SK-N-SH treated with all-trans-retinoic acid at 6 μM for 48 hours (cell line): ENCODE measurements around the gene KIAA1549.

Source experiments
- ATAC-seq: fragments of 200-7000 bp; cut with Tn5 transposase; 3 replicates; pipeline ENCODE4 v1.9.1; 2020; ENCODE audit warnings: mild to moderate bottlenecking, moderate library complexity
- ARNTL ChIP-seq: fragments of 450-650 bp; formaldehyde crosslinking; IDR thresholded peaks from 2 replicates; pipeline ENCODE4 v1.5.0; 2020; ENCODE audit warnings: low read depth, mild to moderate bottlenecking, moderate library complexity, borderline replicate concordance
- BACH2 ChIP-seq: fragments of 250-450 bp; sonication (Bioruptor Pico); IDR thresholded peaks from 2 replicates; pipeline ENCODE4 v1.9.0; 2021; ENCODE audit warnings: mild to moderate bottlenecking, borderline replicate concordance
- CSDC2 ChIP-seq: fragments of 250-450 bp; sonication (Bioruptor Pico); IDR thresholded peaks from 2 replicates; pipeline ENCODE4 v1.5.0; 2020; ENCODE audit warnings: mild to moderate bottlenecking, moderate library complexity
- CSRNP3 ChIP-seq: fragments of 250-450 bp; sonication (Bioruptor Pico); IDR thresholded peaks from 2 replicates; pipeline ENCODE4 v1.5.1; 2021; ENCODE audit warnings: mild to moderate bottlenecking, moderate library complexity
- ESRRG ChIP-seq: fragments of 250-450 bp; sonication (Bioruptor Pico); IDR thresholded peaks from 2 replicates; pipeline ENCODE4 v1.6.1; 2021; ENCODE audit warnings: mild to moderate bottlenecking
- GLIS3 ChIP-seq: fragments of 250-450 bp; sonication (Bioruptor Pico); IDR thresholded peaks from 2 replicates; pipeline ENCODE4 v1.5.0; 2020; ENCODE audit warnings: mild to moderate bottlenecking, moderate library complexity
- ISL1 ChIP-seq: fragments of 250-450 bp; sonication (Bioruptor Pico); IDR thresholded peaks from 2 replicates; pipeline ENCODE4 v2.1.2; 2022; ENCODE audit warnings: mild to moderate bottlenecking, moderate library complexity
- OSR1 ChIP-seq: fragments of 250-450 bp; sonication (Bioruptor Pico); IDR thresholded peaks from 2 replicates; pipeline ENCODE4 v1.8.0; 2022; ENCODE audit warnings: moderate library complexity, mild to moderate bottlenecking, inconsistent platforms
- POU6F1 ChIP-seq: fragments of 250-450 bp; sonication (Bioruptor Pico); IDR thresholded peaks from 2 replicates; pipeline ENCODE4 v1.8.0; 2021; ENCODE audit warnings: low read depth, mild to moderate bottlenecking, moderate library complexity, borderline replicate concordance
- RARB ChIP-seq: fragments of 250-450 bp; sonication (Bioruptor Pico); IDR thresholded peaks from 2 replicates; pipeline ENCODE4 v1.8.0; 2021; ENCODE audit warnings: mild to moderate bottlenecking, moderate library complexity
- SNAI2 ChIP-seq: fragments of 250-450 bp; sonication (Bioruptor Pico); IDR thresholded peaks from 2 replicates; pipeline ENCODE4 v1.5.0; 2020; ENCODE audit warnings: mild to moderate bottlenecking, moderate library complexity
- TCF4 ChIP-seq: fragments of 250-450 bp; sonication (Bioruptor Pico); IDR thresholded peaks from 2 replicates; pipeline ENCODE4 v1.8.0; 2021; ENCODE audit warnings: mild to moderate bottlenecking, moderate library complexity, borderline replicate concordance
- TOX ChIP-seq: fragments of 250-450 bp; sonication (Bioruptor Pico); IDR thresholded peaks from 2 replicates; pipeline ENCODE4 v1.8.0; 2021; ENCODE audit warnings: mild to moderate bottlenecking, moderate library complexity, borderline replicate concordance
- ZC3H10 ChIP-seq: fragments of 250-450 bp; sonication (Bioruptor Pico); IDR thresholded peaks from 2 replicates; pipeline ENCODE4 v1.5.1; 2021; ENCODE audit warnings: mild to moderate bottlenecking, moderate library complexity
- ZFP3 ChIP-seq: fragments of 250-450 bp; sonication (Bioruptor Pico); IDR thresholded peaks from 2 replicates; pipeline ENCODE4 v1.5.0; 2020; ENCODE audit warnings: mild to moderate bottlenecking, moderate library complexity
- ZFP30 ChIP-seq: fragments of 450-650 bp; formaldehyde crosslinking; IDR thresholded peaks from 2 replicates; pipeline ENCODE4 v1.5.0; 2022; ENCODE audit warnings: mild to moderate bottlenecking, moderate library complexity
- ZNF565 ChIP-seq: fragments of 450-650 bp; formaldehyde crosslinking; conservative IDR thresholded peaks from 2 replicates; pipeline ENCODE4 v1.5.0; 2020; ENCODE audit warnings: low read depth, mild to moderate bottlenecking, moderate library complexity
- ZNF70 ChIP-seq: fragments of 450-650 bp; formaldehyde crosslinking; IDR thresholded peaks from 2 replicates; pipeline ENCODE4 v1.5.0; 2020; ENCODE audit warnings: mild to moderate bottlenecking, moderate library complexity
- ZNF8 ChIP-seq: fragments of 450-650 bp; formaldehyde crosslinking; IDR thresholded peaks from 2 replicates; pipeline ENCODE4 v1.5.0; 2020; ENCODE audit warnings: mild to moderate bottlenecking, moderate library complexity
- TF ChIP-seq, protein P1 (sequence below): fragments of 250-450 bp; sonication (Bioruptor Pico); IDR thresholded peaks from 2 replicates; pipeline ENCODE4 v1.5.1; 2020; ENCODE audit warnings: low read depth, mild to moderate bottlenecking, moderate library complexity
- TF ChIP-seq, protein P2 (sequence below): fragments of 250-450 bp; sonication (Bioruptor Pico); IDR thresholded peaks from 2 replicates; pipeline ENCODE4 v1.5.0; 2020; ENCODE audit warnings: mild to moderate bottlenecking, moderate library complexity
- TF ChIP-seq, protein P3 (sequence below): fragments of 250-450 bp; sonication (Bioruptor Pico); IDR thresholded peaks from 2 replicates; pipeline ENCODE4 v1.8.0; 2020; ENCODE audit warnings: mild to moderate bottlenecking, moderate library complexity, borderline replicate concordance

The KIAA1549 gene

DNA sequence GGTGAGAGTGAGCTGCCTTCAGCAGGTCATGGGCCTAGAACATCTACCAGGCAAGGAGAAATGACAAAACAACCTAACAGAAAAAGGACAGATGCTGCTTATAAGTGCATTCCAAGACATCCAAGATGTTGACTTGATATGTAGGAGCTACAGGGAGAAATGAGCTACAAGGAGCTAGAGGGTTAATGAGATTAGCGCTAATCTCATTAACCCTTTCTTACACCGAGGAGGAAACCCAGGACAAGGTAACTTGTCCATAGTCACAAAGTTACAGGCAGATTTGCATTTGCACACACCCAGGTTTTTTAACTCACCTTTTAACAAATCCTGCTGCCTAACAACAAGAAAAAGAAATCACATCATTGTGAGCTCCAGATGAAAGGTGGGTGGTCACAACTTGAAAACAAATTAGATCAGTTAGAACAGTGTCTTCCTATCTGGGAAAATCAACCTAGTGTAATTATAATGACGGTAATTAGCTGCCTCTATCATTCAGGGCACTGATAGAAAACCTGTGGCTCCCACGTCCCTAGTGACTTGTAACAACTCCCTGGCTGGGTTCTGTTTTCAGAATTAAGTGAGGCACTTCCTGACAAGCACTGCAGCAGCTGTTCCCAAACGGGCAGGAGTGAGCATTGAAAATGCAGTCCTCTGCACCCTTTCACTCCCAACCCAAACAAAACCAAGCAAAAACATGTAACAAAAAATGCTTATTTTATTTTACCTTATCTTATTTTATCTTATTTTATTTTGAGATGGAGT, 5.7 kb downstream of the KIAA1549 start:
- ATAC-seq = peak; percentile 32; the same call in 1 of the 3 replicates
- TF ChIP-seq TCF4 (CRISPR knock-in tag) = peak; percentile 47; the same call in 1 of the 2 replicates
- no peak for TF ChIP-seq ZNF70 (CRISPR knock-in tag)
- no peak for TF ChIP-seq BACH2
- TF ChIP-seq, protein P1, sequence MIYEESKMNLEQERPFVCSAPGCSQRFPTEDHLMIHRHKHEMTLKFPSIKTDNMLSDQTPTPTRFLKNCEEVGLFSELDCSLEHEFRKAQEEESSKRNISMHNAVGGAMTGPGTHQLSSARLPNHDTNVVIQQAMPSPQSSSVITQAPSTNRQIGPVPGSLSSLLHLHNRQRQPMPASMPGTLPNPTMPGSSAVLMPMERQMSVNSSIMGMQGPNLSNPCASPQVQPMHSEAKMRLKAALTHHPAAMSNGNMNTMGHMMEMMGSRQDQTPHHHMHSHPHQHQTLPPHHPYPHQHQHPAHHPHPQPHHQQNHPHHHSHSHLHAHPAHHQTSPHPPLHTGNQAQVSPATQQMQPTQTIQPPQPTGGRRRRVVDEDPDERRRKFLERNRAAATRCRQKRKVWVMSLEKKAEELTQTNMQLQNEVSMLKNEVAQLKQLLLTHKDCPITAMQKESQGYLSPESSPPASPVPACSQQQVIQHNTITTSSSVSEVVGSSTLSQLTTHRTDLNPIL (CRISPR knock-in tag) = no peak

DNA sequence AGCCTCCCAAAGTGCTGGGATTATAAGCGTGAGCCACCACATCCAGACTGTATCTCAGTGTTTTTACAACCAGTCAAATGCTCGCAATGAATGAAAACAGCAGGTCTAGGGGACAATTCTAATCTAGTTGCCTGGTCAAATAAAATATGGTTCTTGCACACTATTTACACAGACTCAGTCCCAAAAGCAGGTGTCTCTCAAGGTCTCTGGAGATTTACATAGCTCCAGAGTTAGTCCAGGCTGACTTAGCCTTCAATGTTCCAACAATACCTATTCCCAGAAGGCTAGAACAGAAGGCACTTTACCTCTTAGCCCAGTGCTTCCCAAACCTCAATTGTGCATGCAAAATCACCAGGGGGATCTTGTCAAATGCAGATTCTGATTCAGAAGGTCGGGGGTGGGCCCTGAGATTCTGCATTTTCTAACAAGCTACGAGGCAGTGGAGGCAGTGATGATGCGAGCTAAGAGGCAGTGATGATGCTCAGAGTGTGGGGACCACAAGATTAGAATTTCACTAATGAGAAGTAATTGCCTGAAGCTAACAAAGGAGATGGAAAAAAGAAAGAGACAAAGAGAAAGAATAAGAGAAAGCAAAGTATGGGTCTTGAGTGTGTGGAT, 6.4 kb downstream of the KIAA1549 start:
- no peak for ATAC-seq
- TF ChIP-seq GLIS3 (CRISPR knock-in tag) (no peak), BACH2 (no peak), OSR1 (CRISPR knock-in tag) (no peak), TOX (no peak), ZC3H10 (CRISPR knock-in tag) (no peak), ZNF8 (CRISPR knock-in tag) (no peak), ARNTL (CRISPR knock-in tag) (no peak), SNAI2 (CRISPR knock-in tag) (no peak), ZFP30 (CRISPR knock-in tag) (no peak), ZNF565 (no peak), ZNF70 (CRISPR knock-in tag) (no peak), ZFP3 (CRISPR knock-in tag) (no peak), TCF4 (CRISPR knock-in tag) (no peak), POU6F1 (CRISPR knock-in tag) (no peak)
- TF ChIP-seq, protein P2, sequence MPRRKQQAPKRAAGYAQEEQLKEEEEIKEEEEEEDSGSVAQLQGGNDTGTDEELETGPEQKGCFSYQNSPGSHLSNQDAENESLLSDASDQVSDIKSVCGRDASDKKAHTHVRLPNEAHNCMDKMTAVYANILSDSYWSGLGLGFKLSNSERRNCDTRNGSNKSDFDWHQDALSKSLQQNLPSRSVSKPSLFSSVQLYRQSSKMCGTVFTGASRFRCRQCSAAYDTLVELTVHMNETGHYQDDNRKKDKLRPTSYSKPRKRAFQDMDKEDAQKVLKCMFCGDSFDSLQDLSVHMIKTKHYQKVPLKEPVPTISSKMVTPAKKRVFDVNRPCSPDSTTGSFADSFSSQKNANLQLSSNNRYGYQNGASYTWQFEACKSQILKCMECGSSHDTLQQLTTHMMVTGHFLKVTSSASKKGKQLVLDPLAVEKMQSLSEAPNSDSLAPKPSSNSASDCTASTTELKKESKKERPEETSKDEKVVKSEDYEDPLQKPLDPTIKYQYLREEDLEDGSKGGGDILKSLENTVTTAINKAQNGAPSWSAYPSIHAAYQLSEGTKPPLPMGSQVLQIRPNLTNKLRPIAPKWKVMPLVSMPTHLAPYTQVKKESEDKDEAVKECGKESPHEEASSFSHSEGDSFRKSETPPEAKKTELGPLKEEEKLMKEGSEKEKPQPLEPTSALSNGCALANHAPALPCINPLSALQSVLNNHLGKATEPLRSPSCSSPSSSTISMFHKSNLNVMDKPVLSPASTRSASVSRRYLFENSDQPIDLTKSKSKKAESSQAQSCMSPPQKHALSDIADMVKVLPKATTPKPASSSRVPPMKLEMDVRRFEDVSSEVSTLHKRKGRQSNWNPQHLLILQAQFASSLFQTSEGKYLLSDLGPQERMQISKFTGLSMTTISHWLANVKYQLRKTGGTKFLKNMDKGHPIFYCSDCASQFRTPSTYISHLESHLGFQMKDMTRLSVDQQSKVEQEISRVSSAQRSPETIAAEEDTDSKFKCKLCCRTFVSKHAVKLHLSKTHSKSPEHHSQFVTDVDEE (CRISPR knock-in tag) = no peak

DNA sequence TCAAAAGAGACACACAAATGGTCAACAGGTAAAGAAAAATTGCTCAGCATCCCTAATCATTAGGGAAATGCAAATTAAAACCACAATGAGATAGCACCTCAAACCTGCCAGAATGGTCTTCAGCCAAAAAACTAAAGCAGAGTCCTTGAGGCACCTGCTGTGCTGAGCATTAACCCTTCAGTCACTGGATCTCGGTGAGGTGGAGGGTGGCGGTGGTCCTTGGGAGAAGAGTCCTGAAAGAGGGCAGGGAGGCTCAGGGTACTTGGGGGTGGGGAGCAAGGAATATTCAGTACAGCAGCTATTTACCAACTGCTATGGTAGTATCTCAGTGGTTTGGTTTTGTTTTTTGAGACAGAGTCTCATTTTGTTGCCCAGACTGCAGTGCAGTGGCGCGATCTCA, 7.1 kb downstream of the KIAA1549 start:
- no peak for TF ChIP-seq CSDC2 (CRISPR knock-in tag)
- TF ChIP-seq, protein P3, sequence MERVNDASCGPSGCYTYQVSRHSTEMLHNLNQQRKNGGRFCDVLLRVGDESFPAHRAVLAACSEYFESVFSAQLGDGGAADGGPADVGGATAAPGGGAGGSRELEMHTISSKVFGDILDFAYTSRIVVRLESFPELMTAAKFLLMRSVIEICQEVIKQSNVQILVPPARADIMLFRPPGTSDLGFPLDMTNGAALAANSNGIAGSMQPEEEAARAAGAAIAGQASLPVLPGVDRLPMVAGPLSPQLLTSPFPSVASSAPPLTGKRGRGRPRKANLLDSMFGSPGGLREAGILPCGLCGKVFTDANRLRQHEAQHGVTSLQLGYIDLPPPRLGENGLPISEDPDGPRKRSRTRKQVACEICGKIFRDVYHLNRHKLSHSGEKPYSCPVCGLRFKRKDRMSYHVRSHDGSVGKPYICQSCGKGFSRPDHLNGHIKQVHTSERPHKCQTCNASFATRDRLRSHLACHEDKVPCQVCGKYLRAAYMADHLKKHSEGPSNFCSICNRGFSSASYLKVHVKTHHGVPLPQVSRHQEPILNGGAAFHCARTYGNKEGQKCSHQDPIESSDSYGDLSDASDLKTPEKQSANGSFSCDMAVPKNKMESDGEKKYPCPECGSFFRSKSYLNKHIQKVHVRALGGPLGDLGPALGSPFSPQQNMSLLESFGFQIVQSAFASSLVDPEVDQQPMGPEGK (CRISPR knock-in tag) = no peak
- TF ChIP-seq RARB (CRISPR knock-in tag) = no peak
- no peak for TF ChIP-seq ZNF8 (CRISPR knock-in tag)
- TF ChIP-seq, protein P2 (CRISPR knock-in tag) = no peak
- TF ChIP-seq CSRNP3 = no peak
- no peak for TF ChIP-seq ESRRG (CRISPR knock-in tag)
- no peak for TF ChIP-seq ZFP3 (CRISPR knock-in tag)
- no peak for TF ChIP-seq ZFP30 (CRISPR knock-in tag)
- TF ChIP-seq ZC3H10 (CRISPR knock-in tag) = no peak
- no peak for TF ChIP-seq ZNF565
- TF ChIP-seq POU6F1 (CRISPR knock-in tag) = no peak
- no peak for TF ChIP-seq ISL1
- TF ChIP-seq TCF4 (CRISPR knock-in tag) = no peak
- no peak for TF ChIP-seq ARNTL (CRISPR knock-in tag)
- TF ChIP-seq GLIS3 (CRISPR knock-in tag) = no peak
- no peak for TF ChIP-seq ZNF70 (CRISPR knock-in tag)
- no peak for TF ChIP-seq SNAI2 (CRISPR knock-in tag)
- ATAC-seq = no peak
